H1 (cell line): ENCODE results near the gene DYSF. TPM values are rescaled to one million over a fixed set of nuclear protein-coding genes. Genes with fewer than 3 reads are reported as not detected.

Experiments used
- CTCF ChIA-PET: fragments of 300-600 bp; sonication (Branson Sonifier 250); formaldehyde crosslinking; loops from one replicate; lab custom pipeline; 2021; ENCODE audit not compliant: partially characterized antibody; lab: Charles Lee
- POLR2A ChIA-PET: fragments of 300-600 bp; sonication (Branson Sonifier 250); formaldehyde crosslinking; loops from one replicate; lab custom pipeline; 2021; ENCODE audit warnings: inconsistent platforms; ENCODE audit not compliant: partially characterized antibody; lab: Charles Lee
- DNase-seq, 2 experiments: peaks; one replicate each; pipeline versions ENCODE4 v3.0.0 to v3.0.0-alpha.2; 2010 to 2022; ENCODE audit warnings: low spot score in 2 of 2, low read depth in 1 of 2, mixed read lengths in 1 of 2
- FAIRE-seq: peaks from 2 replicates; lab custom pipeline; 2011; peaks lifted over from hg19 to GRCh38; lab: Jason Lieb, UNC
- H2AFZ ChIP-seq: 2 replicates; pipeline ENCODE4 v1.8.1; 2012; ENCODE audit warnings: low read length, inconsistent platforms
- H2AK5ac ChIP-seq: 2 replicates; pipeline ENCODE4 v1.6.1; 2013; ENCODE audit warnings: low read depth, low read length
- H2BK120ac ChIP-seq: replicated peaks from 2 replicates; pipeline ENCODE3; 2013; ENCODE audit warnings: low read depth, low read length, inconsistent platforms
- H2BK12ac ChIP-seq: 2 replicates; pipeline ENCODE4 v1.6.1; 2013; ENCODE audit warnings: low read depth, low read length
- H2BK15ac ChIP-seq: 2 replicates; pipeline ENCODE4 v1.6.1; 2013; ENCODE audit warnings: low read length
- H2BK20ac ChIP-seq: 2 replicates; pipeline ENCODE4 v1.6.1; 2013; ENCODE audit warnings: low read length
- H2BK5ac ChIP-seq: 2 replicates; pipeline ENCODE4 v1.6.1; 2013; ENCODE audit warnings: low read depth, low read length
- H3K14ac ChIP-seq: 2 replicates; pipeline ENCODE4 v1.6.1; 2013; ENCODE audit warnings: inconsistent platforms; ENCODE audit not compliant: insufficient read length
- H3K18ac ChIP-seq: 2 replicates; pipeline ENCODE4 v1.6.1; 2013; ENCODE audit warnings: low read length; ENCODE audit errors: extremely low read depth
- H3K23ac ChIP-seq: 2 replicates; pipeline ENCODE4 v1.6.1; 2013; ENCODE audit warnings: inconsistent platforms; ENCODE audit not compliant: insufficient read length
- H3K23me2 ChIP-seq: 2 replicates; pipeline ENCODE4 v1.6.1; 2013; ENCODE audit warnings: low read depth, low read length
- H3K27ac ChIP-seq: 2 replicates; pipeline ENCODE4 v1.6.1; 2011; ENCODE audit warnings: low read depth, low read length, inconsistent platforms
- H3K27me3 ChIP-seq, 4 experiments: replicated peaks in 1 of 4; 1 replicate in 1 of 4; 2 replicates in 3 of 4; pipeline versions ENCODE4 v1.6.1 to v1.8.1; 2011 to 2013; ENCODE audit warnings: low read length in 3 of 4, mild to moderate bottlenecking in 3 of 4, inconsistent platforms in 2 of 4, mixed read lengths in 2 of 4, moderate library complexity in 1 of 4; ENCODE audit not compliant: control insufficient read depth in 3 of 4, insufficient read depth in 3 of 4; ENCODE audit errors: extremely low read depth in 1 of 4
- H3K36me3 ChIP-seq, 4 experiments: 2 replicates each; pipeline versions ENCODE4 v1.6.1 to v1.8.1; 2011 to 2013; ENCODE audit warnings: mild to moderate bottlenecking in 4 of 4, low read length in 3 of 4, moderate library complexity in 2 of 4, control low read depth in 1 of 4, inconsistent platforms in 1 of 4; ENCODE audit not compliant: insufficient read depth in 4 of 4, control insufficient read depth in 2 of 4
- H3K4ac ChIP-seq: replicated peaks from 2 replicates; pipeline ENCODE3; 2013; ENCODE audit warnings: low read length, low read depth, mixed read lengths, inconsistent platforms; ENCODE audit not compliant: insufficient read length
- H3K4me1 ChIP-seq, 4 experiments: replicated peaks in 1 of 4; 1 replicate in 1 of 4; 2 replicates in 3 of 4; pipeline versions ENCODE4 v1.6.1 to v1.8.1; 2011 to 2013; ENCODE audit warnings: low read length in 3 of 4, inconsistent platforms in 2 of 4, mixed read lengths in 1 of 4; ENCODE audit not compliant: insufficient read depth in 4 of 4, control insufficient read depth in 3 of 4
- H3K4me2 ChIP-seq, 2 experiments: 2 replicates each; pipeline versions ENCODE4 v1.6.1 to v1.8.1; 2011 to 2013; ENCODE audit warnings: low read depth in 2 of 2, low read length in 2 of 2, control low read depth in 1 of 2, inconsistent platforms in 1 of 2, mild to moderate bottlenecking in 1 of 2; ENCODE audit not compliant: insufficient read depth in 1 of 2
- H3K4me3 ChIP-seq, 4 experiments: fragments of 200-600, 300-600 bp in 1 of 4; sonication (generic), shearing (Covaris generic), sonication (Bioruptor Twin) in 1 of 4; 2 replicates each; pipeline versions ENCODE4 v1.5.1 to v1.8.1; 2011 to 2016; ENCODE audit warnings: low read length in 4 of 4, low read depth in 3 of 4, control low read depth in 2 of 4, inconsistent platforms in 2 of 4, mild to moderate bottlenecking in 2 of 4, mixed read lengths in 1 of 4, moderate library complexity in 1 of 4; ENCODE audit not compliant: insufficient read depth in 2 of 4; ENCODE audit errors: extremely low read depth in 1 of 4
- H3K56ac ChIP-seq: replicated peaks from 2 replicates; pipeline ENCODE3; 2013; ENCODE audit warnings: low read depth, mild to moderate bottlenecking, mixed read lengths, low read length, inconsistent platforms; ENCODE audit not compliant: insufficient read length
- H3K79me1 ChIP-seq: 2 replicates; pipeline ENCODE4 v1.6.1; 2013; ENCODE audit warnings: low read depth, low read length, control low read depth
- H3K79me2 ChIP-seq, 2 experiments: 2 replicates each; pipeline versions ENCODE4 v1.6.1 to v1.8.1; 2012 to 2013; ENCODE audit warnings: low read length in 2 of 2, mild to moderate bottlenecking in 2 of 2, inconsistent platforms in 1 of 2; ENCODE audit not compliant: insufficient read depth in 2 of 2, control insufficient read depth in 1 of 2
- H3K9ac ChIP-seq, 4 experiments: replicated peaks in 1 of 4; 1 replicate in 1 of 4; 2 replicates in 3 of 4; pipeline versions ENCODE4 v1.6.1 to v1.8.1; 2011 to 2013; ENCODE audit warnings: low read depth in 3 of 4, low read length in 3 of 4, control low read depth in 2 of 4, mild to moderate bottlenecking in 2 of 4, moderate library complexity in 2 of 4, inconsistent platforms in 1 of 4; ENCODE audit errors: extremely low read depth in 1 of 4
- H3K9me3 ChIP-seq, 2 experiments: 2 replicates each; pipeline versions ENCODE4 v1.6.1 to v1.8.1; 2012 to 2013; ENCODE audit warnings: mild to moderate bottlenecking in 2 of 2, moderate library complexity in 2 of 2, control low read depth in 1 of 2, inconsistent platforms in 1 of 2, low read depth in 1 of 2, low read length in 1 of 2, mixed read lengths in 1 of 2; ENCODE audit not compliant: insufficient read depth in 2 of 2
- H4K20me1 ChIP-seq, 2 experiments: replicated peaks in 1 of 2; 2 replicates each; pipeline versions ENCODE3 to v1.8.1; 2011 to 2013; ENCODE audit warnings: inconsistent platforms in 2 of 2, low read length in 2 of 2, mild to moderate bottlenecking in 1 of 2; ENCODE audit not compliant: insufficient read depth in 2 of 2, control insufficient read depth in 1 of 2
- H4K5ac ChIP-seq: 2 replicates; pipeline ENCODE4 v1.6.1; 2013; ENCODE audit warnings: low read length, low read depth, mixed read lengths, inconsistent platforms; ENCODE audit not compliant: insufficient read length
- H4K8ac ChIP-seq: 2 replicates; pipeline ENCODE4 v1.8.0; 2013; ENCODE audit warnings: mild to moderate bottlenecking, moderate library complexity, low read length, inconsistent platforms; ENCODE audit not compliant: insufficient read depth; ENCODE audit errors: extremely low read depth
- H4K91ac ChIP-seq: replicated peaks from 2 replicates; pipeline ENCODE3; 2013; ENCODE audit warnings: low read length, mixed read lengths, inconsistent platforms; ENCODE audit not compliant: insufficient read length
- ASH2L ChIP-seq: fragments of 200-600, 300-600 bp; sonication (generic); IDR thresholded peaks from one replicate; pipeline ENCODE4 v1.7.1; 2017; ENCODE audit warnings: low read length
- EZH2 ChIP-seq: fragments of 200-600 bp; sonication (generic); IDR thresholded peaks from 2 replicates; pipeline ENCODE4 v1.7.1; 2012; ENCODE audit warnings: low read depth, mild to moderate bottlenecking, moderate library complexity, low read length, inconsistent platforms; ENCODE audit not compliant: severe bottlenecking
- SIN3A ChIP-seq, 2 experiments: IDR thresholded peaks in 1 of 2; conservative IDR thresholded peaks in 1 of 2; 2 replicates each; pipeline ENCODE4 v1.6.1; 2011 to 2012; ENCODE audit warnings: low read length in 2 of 2, improper control_type of control experiment in 1 of 2, low read depth in 1 of 2, mild to moderate bottlenecking in 1 of 2
- SIX5 ChIP-seq: IDR thresholded peaks from 2 replicates; pipeline ENCODE4 v1.6.1; 2011; ENCODE audit warnings: mild to moderate bottlenecking, low read depth, low read length
- SP1 ChIP-seq: IDR thresholded peaks from 2 replicates; pipeline ENCODE4 v1.6.1; 2011; ENCODE audit warnings: low read depth, low read length
- SUZ12 ChIP-seq: fragments of 200-600 bp; sonication (generic); IDR thresholded peaks from 2 replicates; pipeline ENCODE4 v1.6.1; 2012; ENCODE audit warnings: mild to moderate bottlenecking, inconsistent platforms, low read length, moderate library complexity, mixed read lengths
- ZNF274 ChIP-seq: IDR thresholded peaks from 2 replicates; pipeline ENCODE4 v1.7.0; 2012; ENCODE audit warnings: low read length, borderline replicate concordance; ENCODE audit errors: extremely low read depth
- WGBS, 2 experiments: shearing (Covaris generic) in 1 of 2; methylation state at CpG; one replicate each; pipeline versions ENCODE4 v1.1.6 to v1.1.7; 2013 to 2015; ENCODE audit warnings: low lambda C conversion rate in 2 of 2, mixed read lengths in 2 of 2, inconsistent platforms in 1 of 2, low coverage in 1 of 2, missing lambda C conversion rate in 1 of 2; ENCODE audit not compliant: insufficient replicate concordance in 2 of 2, insufficient coverage in 1 of 2, insufficient read length in 1 of 2; ENCODE audit errors: extremely low coverage in 1 of 2, missing lambda C conversion rate in 1 of 2; 5-methylcytosine and 5-hydroxymethylcytosine counted together
- polyA plus RNA-seq, 7 experiments: library from polyadenylated mRNA; depleted of rRNA in 3 of 7; stranded (reverse) in 5 of 7; unstranded in 2 of 7; fragments of >200 nt in 5 of 7; fragments of 200-250 nt in 2 of 7; gene quantifications; 1 replicate in 5 of 7; 2 replicates in 1 of 7; 4 replicates in 1 of 7; pipeline versions ENCODE4 v1.2.1 to v1.2.3, GENCODE V29; 2011 to 2013; ENCODE audit warnings: missing spikeins in 2 of 7, mixed read lengths in 2 of 7
- total RNA-seq: library from RNA; stranded (reverse); fragmentation: NEBNext Ultra II Directional; extraction: Animal tissue kit (Norgen Biotek cat#: 25700); gene quantifications from 2 replicates; pipeline ENCODE4 v1.2.1, GENCODE V29; 2021
- TF ChIP-seq, protein P1 (sequence below), 3 experiments: IDR thresholded peaks; 1 replicate in 2 of 3; 2 replicates in 1 of 3; pipeline versions ENCODE4 v1.5.1 to v1.6.1; 2011; ENCODE audit warnings: low read length in 3 of 3, mild to moderate bottlenecking in 3 of 3, inconsistent platforms in 2 of 3, low read depth in 1 of 3, moderate library complexity in 1 of 3; ENCODE audit not compliant: insufficient read depth in 1 of 3; ENCODE audit errors: control extremely low read depth in 1 of 3

Gene DYSF
- total and polyA plus RNA-seq, 2 of the 8 experiments (the other 6 are each of a cell fraction or from before 2014, with no cell fraction given) = 5.8 to 7.1 TPM

DNA sequence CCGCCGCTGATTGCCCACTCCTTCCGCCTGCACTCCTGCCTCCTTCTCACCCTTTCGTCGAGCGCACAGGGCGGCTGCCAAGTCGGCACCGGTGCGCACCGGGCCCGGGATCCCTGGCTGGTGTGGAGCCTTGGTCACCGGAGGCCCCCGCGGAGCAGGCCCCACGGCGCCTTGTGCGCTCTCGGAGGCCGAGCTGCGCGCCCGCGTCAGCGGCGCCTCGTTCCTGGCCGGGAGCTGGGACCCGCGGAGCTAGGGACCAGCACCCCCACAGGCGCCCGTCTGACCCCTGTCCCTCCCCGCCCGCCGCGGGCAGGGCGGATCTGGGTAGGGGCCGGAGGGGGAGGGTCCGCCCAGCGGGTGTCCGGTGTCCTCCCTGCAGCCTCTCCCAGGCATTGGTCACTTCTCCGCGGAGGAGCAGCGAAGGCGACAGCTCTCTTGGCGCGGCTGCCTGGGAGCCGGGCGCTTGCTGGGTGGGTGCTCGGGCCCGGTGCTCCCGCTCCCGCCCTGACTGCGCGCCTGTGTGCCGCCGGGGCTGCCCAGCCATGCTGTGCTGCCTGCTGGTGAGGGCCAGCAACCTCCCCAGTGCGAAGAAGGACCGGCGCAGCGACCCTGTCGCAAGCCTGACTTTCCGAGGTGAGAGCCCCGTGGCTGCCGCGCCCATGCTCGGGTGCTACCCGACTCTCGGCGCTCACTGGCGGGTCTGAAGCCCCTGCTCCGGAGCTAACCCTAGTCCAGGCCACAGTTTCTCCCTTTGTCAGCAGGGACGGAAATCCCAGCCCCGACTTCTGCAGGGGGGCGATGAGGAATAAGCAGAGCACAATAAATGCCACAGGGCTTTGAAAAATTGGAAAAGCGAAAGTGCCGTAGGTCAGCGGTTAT, 13.2 kb downstream of the DYSF start:
- H2BK120ac ChIP-seq = no peak overlapping the region
- no peak overlapping the region for H3K56ac ChIP-seq
- H3K4ac ChIP-seq = no peak overlapping the region
- H2BK20ac ChIP-seq = no peak overlapping the region
- no peaks in the 10 kb centered on the region for H3K9me3 ChIP-seq
- no peak overlapping the region for H2BK15ac ChIP-seq
- H3K23me2 ChIP-seq = peaks cover 15% of the 10 kb centered on the region; the same call in 1 of the 2 replicates
- no peak overlapping the region for H4K5ac ChIP-seq
- peaks cover 41 to 78% (median 78%) of the 10 kb centered on the region in 4 experiments for H3K27me3 ChIP-seq
- DNase-seq = peak in 1 of 2 experiments; percentile 72
- peaks cover 8 to 11% of the 10 kb centered on the region in 2 experiments for H4K20me1 ChIP-seq
- peak overlapping the region; percentile 29; the same call in 1 of the 2 replicates for H4K8ac ChIP-seq
- FAIRE-seq = no peak
- 4% methylated on average over 49 of the region's 78 CpGs; no CpG with 5 or more reads in 1 of the 2 experiments for WGBS, 2 experiments
- no peaks in the 10 kb centered on the region for H3K79me1 ChIP-seq
- no peak overlapping the region for H3K9ac ChIP-seq
- H4K91ac ChIP-seq = no peak overlapping the region
- no peak overlapping the region for H2AK5ac ChIP-seq
- H2BK5ac ChIP-seq = no peak overlapping the region
- no peak overlapping the region for H2AFZ ChIP-seq
- no peaks in the 10 kb centered on the region for H3K79me2 ChIP-seq
- H3K4me1 ChIP-seq = peaks cover 0 to 12% (median 4%) of the 10 kb centered on the region in 4 experiments; a peak in 4 of 7 replicates
- H3K27ac ChIP-seq = no peak overlapping the region
- no peak overlapping the region for H3K23ac ChIP-seq
- H3K18ac ChIP-seq = no peak overlapping the region
- H3K4me2 ChIP-seq = peak overlapping the region; percentile 68 to 96
- CTCF ChIA-PET = interaction anchor here (0.6 to 11.9 kb wide), 6 partner anchors 11 to 274 kb away, joined by 3 to 238 read pairs (median 8); partner anchors contain the start of gene DYSF
- no peak overlapping the region for H2BK12ac ChIP-seq
- no peaks in the 10 kb centered on the region for H3K36me3 ChIP-seq
- no peak overlapping the region for H3K14ac ChIP-seq
- peak overlapping the region; percentile 35 to 62 (median 56) for H3K4me3 ChIP-seq
- POLR2A ChIA-PET = interaction anchor here (1.6 to 7.3 kb wide), 3 partner anchors 12 to 135 kb away, joined by 4 to 51 read pairs (median 4); partner anchors contain the start of genes DYSF and ZNF638
- TF ChIP-seq, protein P1, sequence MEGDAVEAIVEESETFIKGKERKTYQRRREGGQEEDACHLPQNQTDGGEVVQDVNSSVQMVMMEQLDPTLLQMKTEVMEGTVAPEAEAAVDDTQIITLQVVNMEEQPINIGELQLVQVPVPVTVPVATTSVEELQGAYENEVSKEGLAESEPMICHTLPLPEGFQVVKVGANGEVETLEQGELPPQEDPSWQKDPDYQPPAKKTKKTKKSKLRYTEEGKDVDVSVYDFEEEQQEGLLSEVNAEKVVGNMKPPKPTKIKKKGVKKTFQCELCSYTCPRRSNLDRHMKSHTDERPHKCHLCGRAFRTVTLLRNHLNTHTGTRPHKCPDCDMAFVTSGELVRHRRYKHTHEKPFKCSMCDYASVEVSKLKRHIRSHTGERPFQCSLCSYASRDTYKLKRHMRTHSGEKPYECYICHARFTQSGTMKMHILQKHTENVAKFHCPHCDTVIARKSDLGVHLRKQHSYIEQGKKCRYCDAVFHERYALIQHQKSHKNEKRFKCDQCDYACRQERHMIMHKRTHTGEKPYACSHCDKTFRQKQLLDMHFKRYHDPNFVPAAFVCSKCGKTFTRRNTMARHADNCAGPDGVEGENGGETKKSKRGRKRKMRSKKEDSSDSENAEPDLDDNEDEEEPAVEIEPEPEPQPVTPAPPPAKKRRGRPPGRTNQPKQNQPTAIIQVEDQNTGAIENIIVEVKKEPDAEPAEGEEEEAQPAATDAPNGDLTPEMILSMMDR (IDR thresholded peaks at IDR 0.05; ENCODE audit: control extremely low read depth in 1 of 3, insufficient read depth in 1 of 3, low read depth in 1 of 3, low read length in 3 of 3) = no peak
- TF ChIP-seq ZNF274 (no peak), SIX5 (no peak), SUZ12 (peak; percentile 95), ASH2L (peak; percentile 44), SP1 (no peak), EZH2 (peak; percentile 90), SIN3A (conservative IDR thresholded peaks at IDR 0.05 in 1 of 2, IDR thresholded peaks at IDR 0.05 in 1 of 2; ENCODE audit: low read depth in 1 of 2, low read length in 2 of 2) (peak in 1 of 2 experiments; percentile 49; a peak in 1 of 4 replicates)
